Neural cell (in vitro differentiated cells): Measurements from ENCODE around the gene GBP2.

Experiments used
- EP300 ChIP-seq: fragments of 450-650 bp; conservative IDR thresholded peaks from 2 replicates; pipeline ENCODE4 v1.6.1; 2014; ENCODE audit warnings: antibody characterized with exemption, mild to moderate bottlenecking, moderate library complexity; ENCODE audit not compliant: poor library complexity, severe bottlenecking
- EZH2 ChIP-seq: fragments of 200-600, 300-800 bp; shearing (Covaris generic), sonication (generic); IDR thresholded peaks from 2 replicates; pipeline ENCODE4 v1.6.1; 2014; ENCODE audit warnings: antibody characterized with exemption, low read length, borderline replicate concordance, mild to moderate bottlenecking; ENCODE audit not compliant: insufficient read depth, poor library complexity, severe bottlenecking
- TF ChIP-seq, protein P1 (sequence below): fragments of 450-650 bp; IDR thresholded peaks from 2 replicates; pipeline ENCODE4 v1.5.1; 2014; ENCODE audit warnings: antibody characterized with exemption, mild to moderate bottlenecking, moderate library complexity; ENCODE audit not compliant: poor library complexity, severe bottlenecking
- TF ChIP-seq, protein P2 (sequence below): IDR thresholded peaks from 2 replicates; pipeline ENCODE4 v1.6.1; 2012; ENCODE audit warnings: borderline replicate concordance

DNA sequence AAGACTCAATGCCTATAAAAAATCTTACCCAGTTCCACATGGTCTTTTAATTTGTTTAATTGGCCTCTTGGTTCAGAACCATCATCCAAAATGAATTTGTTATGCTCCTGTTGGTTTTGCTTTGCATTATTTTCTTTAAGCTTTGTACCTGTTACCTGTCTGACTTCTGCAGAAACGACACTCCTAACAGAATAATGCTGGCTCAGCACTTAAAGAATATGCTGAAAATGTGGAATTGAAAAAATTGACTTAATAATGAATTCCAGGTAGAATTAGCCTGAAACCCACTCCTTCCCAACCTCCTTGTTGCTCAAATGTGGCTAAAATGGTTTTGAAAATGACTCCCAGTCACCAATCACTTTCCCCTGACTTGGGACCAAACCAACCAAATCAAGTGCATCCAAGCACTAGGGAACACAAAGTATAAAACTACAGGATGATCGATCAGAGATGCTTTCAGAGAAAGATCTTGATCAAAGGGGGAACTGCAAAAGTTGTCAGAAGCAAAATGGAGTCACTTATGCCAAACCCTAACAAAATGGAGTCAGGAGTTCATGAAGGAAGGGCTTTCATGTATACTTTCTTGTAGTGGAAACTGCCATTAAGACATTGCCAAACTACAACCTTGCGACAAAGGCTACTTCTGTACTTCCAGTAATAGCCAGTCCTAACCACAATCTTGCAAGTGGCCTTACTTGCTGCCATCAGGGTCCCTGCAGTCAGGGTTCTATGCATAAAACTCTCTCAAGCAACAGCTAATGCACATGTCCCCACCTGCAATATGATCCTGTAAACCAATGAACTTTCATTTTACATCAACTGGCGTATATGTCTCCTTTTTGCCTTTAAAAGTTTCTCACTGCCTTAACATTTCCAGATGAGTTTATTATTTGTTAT is 44.5 kb upstream of the GBP2 start:
- TF ChIP-seq, protein P1, sequence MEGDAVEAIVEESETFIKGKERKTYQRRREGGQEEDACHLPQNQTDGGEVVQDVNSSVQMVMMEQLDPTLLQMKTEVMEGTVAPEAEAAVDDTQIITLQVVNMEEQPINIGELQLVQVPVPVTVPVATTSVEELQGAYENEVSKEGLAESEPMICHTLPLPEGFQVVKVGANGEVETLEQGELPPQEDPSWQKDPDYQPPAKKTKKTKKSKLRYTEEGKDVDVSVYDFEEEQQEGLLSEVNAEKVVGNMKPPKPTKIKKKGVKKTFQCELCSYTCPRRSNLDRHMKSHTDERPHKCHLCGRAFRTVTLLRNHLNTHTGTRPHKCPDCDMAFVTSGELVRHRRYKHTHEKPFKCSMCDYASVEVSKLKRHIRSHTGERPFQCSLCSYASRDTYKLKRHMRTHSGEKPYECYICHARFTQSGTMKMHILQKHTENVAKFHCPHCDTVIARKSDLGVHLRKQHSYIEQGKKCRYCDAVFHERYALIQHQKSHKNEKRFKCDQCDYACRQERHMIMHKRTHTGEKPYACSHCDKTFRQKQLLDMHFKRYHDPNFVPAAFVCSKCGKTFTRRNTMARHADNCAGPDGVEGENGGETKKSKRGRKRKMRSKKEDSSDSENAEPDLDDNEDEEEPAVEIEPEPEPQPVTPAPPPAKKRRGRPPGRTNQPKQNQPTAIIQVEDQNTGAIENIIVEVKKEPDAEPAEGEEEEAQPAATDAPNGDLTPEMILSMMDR, result no peak
- TF ChIP-seq EP300, result no peak
- TF ChIP-seq, protein P2, sequence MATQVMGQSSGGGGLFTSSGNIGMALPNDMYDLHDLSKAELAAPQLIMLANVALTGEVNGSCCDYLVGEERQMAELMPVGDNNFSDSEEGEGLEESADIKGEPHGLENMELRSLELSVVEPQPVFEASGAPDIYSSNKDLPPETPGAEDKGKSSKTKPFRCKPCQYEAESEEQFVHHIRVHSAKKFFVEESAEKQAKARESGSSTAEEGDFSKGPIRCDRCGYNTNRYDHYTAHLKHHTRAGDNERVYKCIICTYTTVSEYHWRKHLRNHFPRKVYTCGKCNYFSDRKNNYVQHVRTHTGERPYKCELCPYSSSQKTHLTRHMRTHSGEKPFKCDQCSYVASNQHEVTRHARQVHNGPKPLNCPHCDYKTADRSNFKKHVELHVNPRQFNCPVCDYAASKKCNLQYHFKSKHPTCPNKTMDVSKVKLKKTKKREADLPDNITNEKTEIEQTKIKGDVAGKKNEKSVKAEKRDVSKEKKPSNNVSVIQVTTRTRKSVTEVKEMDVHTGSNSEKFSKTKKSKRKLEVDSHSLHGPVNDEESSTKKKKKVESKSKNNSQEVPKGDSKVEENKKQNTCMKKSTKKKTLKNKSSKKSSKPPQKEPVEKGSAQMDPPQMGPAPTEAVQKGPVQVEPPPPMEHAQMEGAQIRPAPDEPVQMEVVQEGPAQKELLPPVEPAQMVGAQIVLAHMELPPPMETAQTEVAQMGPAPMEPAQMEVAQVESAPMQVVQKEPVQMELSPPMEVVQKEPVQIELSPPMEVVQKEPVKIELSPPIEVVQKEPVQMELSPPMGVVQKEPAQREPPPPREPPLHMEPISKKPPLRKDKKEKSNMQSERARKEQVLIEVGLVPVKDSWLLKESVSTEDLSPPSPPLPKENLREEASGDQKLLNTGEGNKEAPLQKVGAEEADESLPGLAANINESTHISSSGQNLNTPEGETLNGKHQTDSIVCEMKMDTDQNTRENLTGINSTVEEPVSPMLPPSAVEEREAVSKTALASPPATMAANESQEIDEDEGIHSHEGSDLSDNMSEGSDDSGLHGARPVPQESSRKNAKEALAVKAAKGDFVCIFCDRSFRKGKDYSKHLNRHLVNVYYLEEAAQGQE, result no peak
- TF ChIP-seq EZH2, result no peak
